HG02571 (cell line): ENCODE measurements around the gene GNPAT.
A peak's percentile ranks its signal among the peaks of the same experiment; 100 is the strongest.

Experiments used
- ATAC-seq: cut with Tn5 transposase; IDR thresholded peaks from one replicate; pipeline ENCODE4 v1.9.1; 2021; ENCODE audit warnings: mild to moderate bottlenecking, moderate library complexity; ENCODE audit not compliant: unreplicated experiment

Gene GNPAT

DNA sequence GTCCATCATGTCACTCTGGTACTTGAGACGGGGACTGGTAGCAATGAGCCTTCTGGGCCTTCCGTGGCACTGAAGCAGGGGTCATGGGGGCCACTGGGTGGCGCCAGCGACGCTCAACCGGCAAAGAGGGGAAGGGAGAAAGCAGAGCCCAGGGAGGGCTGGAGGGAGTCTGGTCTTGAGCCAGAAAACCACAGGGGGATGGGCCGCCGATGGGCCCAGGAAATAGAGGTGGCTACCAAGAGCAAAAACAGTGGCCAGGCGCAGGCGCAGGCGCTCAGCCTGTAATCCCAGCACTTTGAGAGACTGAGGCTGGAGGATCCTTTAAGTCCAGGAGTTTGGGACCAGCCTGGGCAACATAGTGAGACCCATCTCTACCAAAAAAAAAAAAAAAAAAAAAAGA is 74.9 kb downstream of the GNPAT start:
- peak; percentile 59 for ATAC-seq

GRCh38 chr1:231317306-231318014 is 76.4 kb downstream of the GNPAT start:
- ATAC-seq: no peak

DNA sequence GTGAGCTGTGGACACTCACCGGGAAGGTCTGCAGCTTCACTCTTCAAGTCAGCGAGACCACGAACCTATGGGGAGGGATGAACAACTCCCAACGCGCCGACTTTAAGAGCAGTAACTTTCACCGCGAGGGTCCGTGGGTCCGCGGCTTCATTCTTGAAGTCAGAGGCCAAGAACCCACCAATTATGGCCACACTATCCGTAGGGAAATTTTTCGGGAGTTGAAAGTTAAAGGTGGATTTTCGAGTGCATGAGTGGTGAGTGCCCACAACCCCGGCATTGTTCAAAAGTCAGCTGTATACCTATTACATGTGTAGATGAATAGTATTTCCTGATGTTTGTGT is 77.0 kb downstream of the GNPAT start:
- ATAC-seq: no peak

DNA sequence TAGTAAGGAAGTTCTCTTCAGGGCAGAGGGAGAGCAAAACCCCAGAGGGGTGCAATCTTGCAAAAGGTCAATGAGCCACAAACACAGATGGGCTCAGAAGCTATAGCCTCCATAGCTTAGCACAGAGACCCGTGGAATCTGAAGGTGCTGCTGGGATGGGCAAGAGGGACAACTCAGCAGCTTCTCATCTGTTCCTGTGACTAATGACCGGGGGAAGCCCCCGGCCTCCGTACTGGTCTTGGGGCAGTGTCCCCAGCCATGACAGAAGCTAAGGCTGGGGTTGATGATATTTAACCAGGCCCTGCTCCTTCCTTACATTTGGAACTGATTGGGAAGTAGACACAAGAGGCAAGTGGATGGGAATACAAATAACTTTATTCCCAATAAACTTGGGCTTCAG is 77.6 kb downstream of the GNPAT start:
- ATAC-seq: no peak

DNA sequence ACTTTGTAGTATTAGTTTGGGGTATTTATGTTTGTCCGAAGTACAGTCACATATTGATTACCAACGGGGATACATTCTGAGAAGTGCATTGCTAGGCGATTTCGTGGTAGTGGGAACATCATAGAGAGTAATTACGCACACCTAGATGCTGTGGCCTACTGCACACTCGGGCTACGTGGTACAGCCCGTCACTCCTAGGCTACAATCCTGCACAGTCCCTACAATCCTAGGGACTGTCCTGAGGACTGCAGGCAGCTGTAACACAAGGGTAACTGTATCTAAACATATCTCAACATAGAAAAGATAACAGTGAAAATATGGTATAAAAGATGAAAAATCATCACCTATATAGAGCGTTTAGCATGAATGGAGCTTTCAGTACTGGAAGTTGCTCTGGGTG is 78.1 kb downstream of the GNPAT start:
- ATAC-seq: no peak

DNA sequence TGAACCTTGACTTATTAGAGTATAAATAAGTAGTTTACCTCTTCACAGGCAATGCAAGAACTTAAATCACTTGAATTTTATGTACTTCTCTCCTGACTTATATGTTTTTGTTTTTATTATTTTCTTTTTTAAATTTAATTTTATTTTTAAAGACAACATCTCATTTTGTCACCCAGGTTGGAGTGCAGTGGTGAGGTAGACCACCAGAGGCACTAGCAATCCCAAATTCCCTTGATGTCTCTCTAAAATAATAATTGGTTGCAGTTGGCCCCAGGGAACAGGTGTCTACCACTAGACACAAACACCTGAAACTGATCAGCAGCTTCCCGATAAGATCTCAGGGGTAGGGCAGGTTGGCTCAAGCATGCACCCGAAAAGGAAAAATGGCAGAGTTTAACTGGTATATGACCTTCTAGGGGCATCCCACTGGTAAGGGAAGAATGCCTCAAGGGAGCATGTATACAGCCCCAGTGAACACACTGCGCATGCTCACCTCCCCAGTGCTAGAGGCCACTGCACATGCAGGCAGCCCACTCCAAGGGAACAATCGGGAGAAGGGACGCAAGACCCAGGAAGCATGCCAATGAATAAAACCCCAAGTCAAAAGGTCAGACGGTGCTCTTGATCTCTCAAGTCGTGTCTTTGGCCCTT is 82.0 kb downstream of the GNPAT start:
- ATAC-seq: no peak

GRCh38 chr1:231324660-231325059 is 83.6 kb downstream of the GNPAT start:
- ATAC-seq: no peak

DNA sequence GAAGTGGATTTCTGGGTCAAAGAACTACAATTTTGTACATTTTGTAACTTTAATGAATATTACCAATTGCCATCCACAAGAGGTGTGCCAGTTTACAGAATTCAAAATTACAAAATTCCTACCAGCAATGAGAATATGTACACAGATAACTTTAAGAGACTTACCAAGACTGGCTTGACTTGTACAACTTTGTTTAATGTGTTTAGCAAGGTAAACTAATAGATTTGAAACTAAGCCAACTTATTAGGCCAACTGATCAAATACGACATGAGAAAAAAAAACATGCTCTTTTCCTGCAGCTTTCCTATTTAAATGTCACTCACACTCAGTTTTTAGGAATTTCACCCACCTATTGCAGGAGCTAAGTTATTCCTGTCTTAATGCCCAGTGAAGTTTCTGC is 85.2 kb downstream of the GNPAT start:
- ATAC-seq: no peak
